DMS153 (cell line): ENCODE results near the gene GPR156.
"Not testable (repeated sequence)": the region's sequence is repeated elsewhere in the genome, so short reads cannot be mapped to it uniquely, and the experiment has no call there.

Experiments
- DNase-seq: peaks from one replicate; lab custom pipeline; 2025; lab: John Stamatoyannopoulos, UW

GPR156 gene

DNA sequence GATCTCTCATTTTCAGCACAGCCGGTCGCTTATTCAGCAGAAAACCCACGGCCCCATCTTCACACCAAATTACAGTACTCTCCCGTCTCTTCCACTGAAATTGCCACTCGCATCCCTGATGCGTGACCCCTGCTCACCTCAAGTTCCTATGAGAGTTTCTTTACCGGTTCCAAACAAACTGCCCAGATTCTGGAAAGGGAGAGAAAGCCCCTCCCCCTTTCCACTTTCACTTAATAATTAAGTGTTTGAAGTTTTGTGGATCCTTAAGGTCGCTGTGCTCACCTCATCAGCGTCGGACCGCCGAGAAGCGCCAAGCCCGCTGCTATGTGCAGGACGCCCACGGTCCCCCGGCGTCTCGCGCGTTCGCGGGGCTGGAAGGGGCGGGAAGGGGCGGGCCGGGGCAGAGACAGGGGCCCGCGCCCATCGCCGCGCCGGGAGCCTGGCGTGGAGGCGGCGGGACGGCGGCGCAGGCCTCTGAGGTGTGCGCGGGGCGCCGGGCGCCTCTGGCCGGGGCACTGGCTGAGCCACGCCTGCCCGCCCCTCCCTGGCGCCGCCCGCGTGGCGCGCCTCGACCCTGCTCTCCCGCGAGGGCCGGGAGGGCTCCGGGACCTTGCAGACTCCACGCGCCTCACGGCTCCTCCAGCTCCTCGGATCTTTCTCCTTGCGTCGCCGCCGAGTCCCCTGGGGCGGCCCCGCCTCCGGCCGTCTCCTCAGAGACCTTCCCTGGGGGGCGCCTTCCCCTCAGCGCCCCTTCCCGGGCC is at the start of gene GPR156:
TSS of gene GPR156 (minus strand) at position 476 of the 761 bp plus-strand sequence. CDS start 41,124 bp downstream, outside the sequence.
- no peak for DNase-seq

DNA sequence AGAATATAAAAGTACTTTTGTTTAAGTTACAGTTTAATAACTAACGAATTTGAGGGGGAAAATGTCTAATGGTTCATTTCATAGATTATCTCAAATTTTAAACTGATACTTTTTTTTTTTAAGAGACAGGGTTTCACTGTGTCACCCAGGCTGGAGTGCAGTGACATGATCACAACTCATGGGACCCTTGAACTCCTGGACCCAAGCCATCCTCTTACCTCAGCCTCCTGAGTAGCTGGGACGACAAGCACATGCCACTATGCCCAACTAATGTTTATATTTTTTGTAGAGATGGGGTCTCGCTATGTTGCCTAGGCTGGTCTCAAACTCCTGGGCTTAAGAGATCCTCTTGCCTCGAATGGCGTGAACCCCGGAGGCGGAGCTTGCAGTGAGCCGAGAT is 47.6 kb upstream of the GPR156 start:
- DNase-seq: no peak

GRCh38 chr3:120331076-120331475 is 46.1 kb upstream of the GPR156 start:
- DNase-seq: no peak

GRCh38 chr3:120326784-120327183 is 41.8 kb upstream of the GPR156 start:
- DNase-seq: no peak

DNA sequence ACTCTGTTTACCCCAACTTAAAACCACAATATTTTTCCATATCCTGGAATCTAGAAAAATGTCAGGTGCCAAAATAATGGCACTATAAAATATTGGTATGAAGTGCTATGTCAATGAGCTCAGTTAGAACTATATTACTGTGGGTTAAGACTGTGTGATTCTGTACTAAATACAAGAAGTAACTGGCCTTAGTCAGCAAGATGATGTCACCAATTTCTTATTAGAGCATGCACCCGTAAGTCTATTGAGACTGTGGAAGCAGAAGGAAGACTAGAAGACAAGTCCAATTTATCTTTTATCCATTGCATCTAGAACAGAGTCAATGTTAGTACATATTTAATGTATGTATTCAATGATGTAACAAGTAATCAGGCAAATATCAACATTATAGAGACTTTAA is 39.2 kb upstream of the GPR156 start:
- no peak for DNase-seq

DNA sequence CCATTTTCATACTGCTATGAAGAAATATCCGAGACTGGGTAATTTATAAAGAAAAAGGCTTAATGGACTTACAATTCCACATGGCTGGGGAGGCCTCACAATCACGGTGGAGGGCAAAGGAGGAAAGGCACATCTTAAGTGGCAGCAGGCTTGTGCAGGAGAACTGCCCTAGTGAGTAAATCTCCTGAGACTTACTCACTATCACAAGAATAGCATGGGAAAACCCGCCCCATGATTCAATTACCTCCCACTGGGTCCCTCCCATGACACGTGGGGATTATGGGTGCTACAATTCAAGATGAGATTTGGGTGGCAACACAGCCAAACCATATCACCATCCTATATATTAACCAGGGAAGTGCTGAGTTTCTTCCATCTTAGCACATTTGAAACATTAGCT is 38.7 kb upstream of the GPR156 start:
- not testable (repeated sequence) for DNase-seq

- no peak for DNase-seq
Observed at GRCh38 chr3:120311863-120312794, 27.1 kb upstream of the GPR156 start.

- DNase-seq: no peak
Observed at GRCh38 chr3:120306519-120307455, 21.8 kb upstream of the GPR156 start.

GRCh38 chr3:120304616-120305015 is 19.6 kb upstream of the GPR156 start:
- DNase-seq: no peak

GRCh38 chr3:120302361-120302760 is 17.3 kb upstream of the GPR156 start:
- DNase-seq: no peak

GRCh38 chr3:120300971-120301370 is 15.9 kb upstream of the GPR156 start:
- no peak for DNase-seq

GRCh38 chr3:120299403-120299802 is 14.4 kb upstream of the GPR156 start:
- no peak for DNase-seq

GRCh38 chr3:120298996-120299395 is 14.0 kb upstream of the GPR156 start:
- no peak for DNase-seq

GRCh38 chr3:120291552-120291951 is 6.5 kb upstream of the GPR156 start:
- DNase-seq: not testable (repeated sequence)

- DNase-seq: no peak
Observed at GRCh38 chr3:120289636-120290035, 4.6 kb upstream of the GPR156 start.

DNA sequence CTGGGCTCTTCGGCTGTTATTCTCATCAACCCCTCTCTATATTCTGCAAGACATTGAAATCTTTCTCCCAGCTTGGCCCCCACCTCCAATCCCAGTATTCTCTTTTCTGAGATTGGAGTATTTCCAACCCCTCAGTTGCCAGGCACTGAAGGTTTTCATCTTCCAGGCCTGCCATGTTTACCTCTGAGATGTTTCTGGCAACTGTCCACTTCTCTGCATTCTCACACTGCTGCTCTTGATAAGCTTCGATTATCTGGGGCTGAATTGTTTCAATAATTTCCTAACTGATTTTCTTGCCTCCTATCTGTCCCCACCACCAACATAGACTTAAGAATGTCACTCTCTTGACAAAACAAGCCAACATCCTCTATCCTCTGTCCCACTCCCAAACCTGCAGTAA is 1.4 kb upstream of the GPR156 start:
- no peak for DNase-seq

DNA sequence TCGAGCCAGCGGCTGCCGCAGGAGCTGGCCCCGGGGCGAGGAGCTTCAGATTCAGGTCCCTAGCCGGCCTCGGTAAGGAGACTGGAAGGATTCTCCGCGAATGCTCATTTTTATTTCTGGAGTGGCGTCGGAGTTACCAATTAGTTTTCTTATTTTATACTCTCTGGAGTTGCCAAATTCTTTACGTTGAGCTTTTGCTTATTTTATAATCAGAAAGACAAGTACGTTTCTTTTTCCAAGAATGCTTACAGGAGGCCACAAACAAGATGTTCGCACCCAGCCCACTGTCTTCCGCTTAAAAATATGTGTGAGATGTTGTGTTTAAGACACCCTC is 453 bp upstream of the GPR156 start:
- DNase-seq: no peak

GRCh38 chr3:120281261-120281660 is 3.8 kb downstream of the GPR156 start:
- no peak for DNase-seq

DNA sequence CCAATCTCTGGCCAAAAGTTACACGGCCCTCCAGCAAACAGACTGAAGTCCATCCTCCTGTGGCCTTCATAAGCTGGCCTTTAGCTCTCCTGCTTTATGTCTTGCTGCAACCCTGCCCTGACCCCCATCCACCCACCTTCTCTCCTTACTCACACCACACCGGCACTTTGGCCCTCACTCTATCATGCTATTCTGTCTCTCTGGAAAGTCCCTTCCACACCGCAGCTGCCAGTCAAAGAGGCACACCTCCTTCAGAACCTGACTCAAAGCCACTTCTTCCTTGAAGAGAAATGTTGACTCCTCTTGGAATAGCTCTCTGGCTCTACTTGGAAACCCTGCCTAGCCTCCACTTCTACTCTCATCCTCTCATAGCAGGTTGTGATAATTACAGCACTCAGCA is 4.5 kb downstream of the GPR156 start:
- no peak for DNase-seq

DNA sequence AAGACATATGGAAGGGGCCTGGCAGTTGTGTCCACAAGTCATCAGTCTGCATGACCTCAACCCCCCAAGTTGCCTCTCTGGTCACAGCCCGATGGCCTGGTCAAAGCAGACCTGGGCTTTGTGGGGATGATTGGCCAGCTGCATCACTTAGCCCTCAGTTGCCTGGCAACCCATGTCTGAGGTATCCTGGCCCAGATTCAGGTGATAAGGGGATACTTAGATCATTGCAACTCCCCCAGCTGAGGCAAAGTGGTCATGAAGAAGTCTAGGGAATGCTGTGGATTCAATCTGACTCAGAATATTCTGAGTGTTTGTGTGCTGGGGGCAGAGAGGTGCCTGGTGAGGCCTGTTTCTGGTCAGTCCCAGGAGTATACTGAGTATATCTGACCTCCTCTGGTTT is 5.0 kb downstream of the GPR156 start:
- no peak for DNase-seq

GRCh38 chr3:120276767-120277166 is 8.3 kb downstream of the GPR156 start:
- no peak for DNase-seq

DNA sequence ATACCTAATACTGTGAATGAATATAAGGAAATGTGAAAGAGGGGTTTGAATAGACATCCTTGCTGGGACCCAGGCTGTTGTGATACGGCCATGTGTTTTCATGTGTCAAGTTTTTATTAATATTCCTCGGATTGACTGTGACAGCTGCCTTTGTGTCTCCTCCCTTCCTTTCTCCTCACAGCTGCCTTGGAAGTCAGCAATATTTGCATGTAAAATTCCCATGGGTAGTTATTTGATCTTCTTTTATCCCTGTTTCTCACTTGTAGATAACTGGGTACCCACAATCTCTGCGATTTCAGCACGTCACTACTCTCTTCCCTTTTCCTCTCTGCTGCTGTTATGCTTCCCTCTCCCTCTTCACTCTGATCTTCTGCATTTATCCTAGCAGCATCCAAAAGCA is 9.4 kb downstream of the GPR156 start:
- no peak for DNase-seq
